GM23338 (cell line): ENCODE data around the gene NBAS. TPM values are rescaled to one million over a fixed set of nuclear protein-coding genes. Genes with fewer than 3 reads are reported as not detected.

Experiments
- ATAC-seq: fragments of 200-7000 bp; cut with Tn5 transposase; 3 replicates; pipeline ENCODE4 v1.9.1; 2020
- DNase-seq: peaks from one replicate; pipeline ENCODE4 v3.0.0-alpha.2; 2015; ENCODE audit warnings: low spot score
- H2AFZ ChIP-seq: fragments of 200-600 bp; sonication (generic); 2 replicates; pipeline ENCODE4 v1.8.0; 2016; ENCODE audit warnings: antibody characterized with exemption, mild to moderate bottlenecking, moderate library complexity
- H3F3A ChIP-seq: fragments of 200-600 bp; sonication (generic); replicated peaks from 2 replicates; pipeline ENCODE4 v1.8.0; 2017; ENCODE audit warnings: antibody characterized with exemption, mixed run types, low read depth
- H3K27ac ChIP-seq: fragments of 200-600 bp; sonication (generic); 2 replicates; pipeline ENCODE4 v1.6.1; 2016; ENCODE audit warnings: low read depth
- H3K27me3 ChIP-seq: fragments of 200-600 bp; sonication (generic); 2 replicates; pipeline ENCODE4 v1.8.0; 2016; ENCODE audit warnings: mild to moderate bottlenecking, mixed run types, moderate library complexity; ENCODE audit not compliant: insufficient read depth
- H3K36me3 ChIP-seq: fragments of 200-600 bp; sonication (generic); 2 replicates; pipeline ENCODE4 v1.8.0; 2016; ENCODE audit warnings: mild to moderate bottlenecking; ENCODE audit not compliant: insufficient read depth
- H3K4me1 ChIP-seq: fragments of 200-600 bp; sonication (generic); 2 replicates; pipeline ENCODE4 v1.8.0; 2016; ENCODE audit warnings: mild to moderate bottlenecking, moderate library complexity; ENCODE audit not compliant: insufficient read depth
- H3K4me2 ChIP-seq: fragments of 200-600 bp; sonication (generic); 2 replicates; pipeline ENCODE4 v1.7.1; 2017; ENCODE audit warnings: mixed run types
- H3K4me3 ChIP-seq: fragments of 200-600 bp; sonication (generic); 2 replicates; pipeline ENCODE4 v1.6.1; 2016; ENCODE audit warnings: mixed run types
- H3K79me2 ChIP-seq: fragments of 200-600 bp; sonication (generic); replicated peaks from 2 replicates; pipeline ENCODE4 v1.8.0; 2017; ENCODE audit warnings: mild to moderate bottlenecking; ENCODE audit not compliant: insufficient read depth
- H3K9me2 ChIP-seq: fragments of 200-600 bp; sonication (generic); 2 replicates; pipeline ENCODE4 v1.8.0; 2017; ENCODE audit not compliant: insufficient read depth
- H4K20me1 ChIP-seq: fragments of 200-600 bp; sonication (generic); replicated peaks from 2 replicates; pipeline ENCODE4 v1.8.0; 2017; ENCODE audit warnings: mild to moderate bottlenecking; ENCODE audit not compliant: insufficient read depth
- H3K27ac Mint-ChIP-seq: 2 replicates; pipeline ENCODE4 v1.8.0; 2020; ENCODE audit warnings: inconsistent platforms, mild to moderate bottlenecking, moderate library complexity, mixed read lengths
- H3K27me3 Mint-ChIP-seq: 3 replicates; pipeline ENCODE4 v1.8.0; 2022; ENCODE audit warnings: low read depth, mild to moderate bottlenecking, moderate library complexity, mixed read lengths, inconsistent platforms; ENCODE audit not compliant: insufficient read depth, poor library complexity
- H3K36me3 Mint-ChIP-seq: 3 replicates; pipeline ENCODE4 v1.8.0; 2021; ENCODE audit warnings: low read depth, mild to moderate bottlenecking, inconsistent platforms, moderate library complexity, mixed read lengths
- H3K4me1 Mint-ChIP-seq: 3 replicates; pipeline ENCODE4 v1.8.0; 2020; ENCODE audit warnings: mild to moderate bottlenecking, inconsistent platforms, mixed read lengths
- H3K4me3 Mint-ChIP-seq: 3 replicates; pipeline ENCODE4 v1.8.0; 2021; ENCODE audit warnings: moderate library complexity, mild to moderate bottlenecking, inconsistent platforms, mixed read lengths
- H3K9me3 Mint-ChIP-seq: 3 replicates; pipeline ENCODE4 v1.8.0; 2020; ENCODE audit warnings: moderate library complexity, mild to moderate bottlenecking, inconsistent platforms, mixed read lengths
- CTCF ChIP-seq, 2 experiments: fragments of 200-600 bp in 1 of 2; sonication (generic) in 1 of 2; conservative IDR thresholded peaks; 2 replicates each; pipeline versions ENCODE4 v1.5.1 to v1.6.1; 2016 to 2017; ENCODE audit warnings: antibody characterized with exemption in 2 of 2, low read depth in 2 of 2, mild to moderate bottlenecking in 2 of 2, moderate library complexity in 1 of 2
- EZH2 ChIP-seq: fragments of 200-600 bp; sonication (generic); IDR thresholded peaks from one replicate; pipeline ENCODE4 v1.8.0; 2017; ENCODE audit warnings: antibody characterized with exemption, mild to moderate bottlenecking, low read depth; ENCODE audit not compliant: unreplicated experiment
- JUNB ChIP-seq: IDR thresholded peaks from one replicate; pipeline ENCODE4 v1.6.1; 2016; ENCODE audit warnings: antibody characterized with exemption; ENCODE audit not compliant: unreplicated experiment
- POLR2AphosphoS5 ChIP-seq: IDR thresholded peaks from 2 replicates; pipeline ENCODE4 v1.6.1; 2016; ENCODE audit warnings: antibody characterized with exemption, low read depth
- STAT1 ChIP-seq: IDR thresholded peaks from one replicate; pipeline ENCODE4 v1.6.1; 2016; ENCODE audit warnings: antibody characterized with exemption; ENCODE audit not compliant: unreplicated experiment
- ZNF331 ChIP-seq: fragments of 250-450 bp; sonication (Bioruptor Pico); IDR thresholded peaks from 2 replicates; pipeline ENCODE4 v1.5.0; 2020; ENCODE audit warnings: low read depth, mild to moderate bottlenecking, moderate library complexity
- polyA plus RNA-seq: library from polyadenylated mRNA; unstranded; fragments of >200 nt; fragmentation: Nextera tagmentation; extraction: Ambion mirVana; gene quantifications from 2 replicates; pipeline ENCODE4 v1.2.1, GENCODE V29; 2016
- total RNA-seq: library from RNA; depleted of rRNA; stranded (reverse); fragments of >200 nt; shearing (Covaris generic); gene quantifications from 2 replicates; pipeline ENCODE4 v1.2.3, GENCODE V29; 2014
- TF ChIP-seq, protein P1 (sequence below): IDR thresholded peaks from 2 replicates; pipeline ENCODE4 v1.6.1; 2016; ENCODE audit warnings: antibody characterized with exemption
- TF ChIP-seq, protein P2 (sequence below): fragments of 250-450 bp; sonication (Bioruptor Pico); IDR thresholded peaks from 2 replicates; pipeline ENCODE4 v1.5.0; 2020; ENCODE audit warnings: mild to moderate bottlenecking, moderate library complexity

The NBAS gene
- total and polyA plus RNA-seq, 2 experiments from 2014 or later, result 24.8 to 38.9 TPM

DNA sequence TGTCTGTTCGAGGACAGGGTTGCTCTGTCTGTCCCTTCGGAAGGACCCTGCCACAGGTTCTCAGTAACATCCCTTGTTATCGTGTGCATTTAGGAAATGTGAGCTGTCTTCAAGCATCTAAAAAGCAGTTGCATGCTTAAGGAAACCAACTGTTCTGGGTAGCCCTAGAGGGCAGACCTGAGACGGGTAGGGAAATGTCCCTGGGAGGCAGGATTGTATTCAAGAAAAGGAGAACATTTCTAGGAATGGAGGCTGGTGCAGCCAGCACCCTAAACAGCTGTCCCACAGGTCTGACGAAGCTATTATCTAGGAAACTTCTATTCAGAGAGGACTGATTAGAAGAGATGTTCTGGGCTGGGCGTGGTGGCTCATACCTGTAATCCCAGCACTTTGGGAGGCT, 414.2 kb downstream of the NBAS start:
- H3K9me2 ChIP-seq, result no peaks in the 10 kb centered on the region
- H3K79me2 ChIP-seq, result no peaks in the 10 kb centered on the region
- H3K27me3 ChIP-seq, result no peaks in the 10 kb centered on the region
- ATAC-seq, result 0 out of 3 replicates have a peak, but pooled peaks have one; percentile 25
- no peak overlapping the region for H3K4me2 ChIP-seq
- H3K4me3 ChIP-seq, result no peak overlapping the region
- H3K4me3 Mint-ChIP-seq, result no peak overlapping the region
- H3K27me3 Mint-ChIP-seq, result peaks cover 2% of the 10 kb centered on the region
- H3K4me1 Mint-ChIP-seq, result peaks cover 10% of the 10 kb centered on the region
- TF ChIP-seq, protein P1, sequence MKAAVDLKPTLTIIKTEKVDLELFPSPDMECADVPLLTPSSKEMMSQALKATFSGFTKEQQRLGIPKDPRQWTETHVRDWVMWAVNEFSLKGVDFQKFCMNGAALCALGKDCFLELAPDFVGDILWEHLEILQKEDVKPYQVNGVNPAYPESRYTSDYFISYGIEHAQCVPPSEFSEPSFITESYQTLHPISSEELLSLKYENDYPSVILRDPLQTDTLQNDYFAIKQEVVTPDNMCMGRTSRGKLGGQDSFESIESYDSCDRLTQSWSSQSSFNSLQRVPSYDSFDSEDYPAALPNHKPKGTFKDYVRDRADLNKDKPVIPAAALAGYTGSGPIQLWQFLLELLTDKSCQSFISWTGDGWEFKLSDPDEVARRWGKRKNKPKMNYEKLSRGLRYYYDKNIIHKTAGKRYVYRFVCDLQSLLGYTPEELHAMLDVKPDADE, result no peak
- TF ChIP-seq CTCF (conservative IDR thresholded peaks at IDR 0.05; ENCODE audit: low read depth in 2 of 2) (peak in 1 of 2 experiments; percentile 46; a peak in 2 of 4 replicates), POLR2AphosphoS5 (no peak)
- H3K36me3 Mint-ChIP-seq, result no peaks in the 10 kb centered on the region
- H2AFZ ChIP-seq, result no peak overlapping the region
- DNase-seq, result no peak
- H4K20me1 ChIP-seq, result no peaks in the 10 kb centered on the region
- H3K4me1 ChIP-seq, result no peaks in the 10 kb centered on the region; the same call in 1 of the 2 replicates
- no peaks in the 10 kb centered on the region for H3F3A ChIP-seq
- H3K27ac Mint-ChIP-seq, result no peak overlapping the region
- H3K27ac ChIP-seq, result no peak overlapping the region
- H3K9me3 Mint-ChIP-seq, result no peaks in the 10 kb centered on the region
- H3K36me3 ChIP-seq, result no peaks in the 10 kb centered on the region

DNA sequence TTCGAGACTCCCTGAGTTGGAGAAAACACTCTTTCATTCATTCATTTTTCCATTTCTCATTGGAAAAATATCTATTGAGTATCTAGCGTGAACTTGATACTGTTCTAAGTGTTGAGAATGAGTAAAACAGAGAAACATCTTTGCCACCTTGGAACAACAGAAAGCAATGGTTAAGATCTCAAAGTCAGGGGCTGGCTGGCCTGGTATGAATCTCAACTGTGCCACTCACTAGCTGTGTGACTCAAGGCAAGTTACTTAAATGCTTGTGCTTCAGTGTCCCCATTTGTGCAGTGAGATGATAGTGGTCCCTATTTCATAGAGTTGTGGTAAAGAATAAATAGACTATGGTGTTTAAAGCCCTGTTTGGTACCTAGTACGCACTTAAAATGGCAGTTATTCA, 415.2 kb downstream of the NBAS start:
- H3K27ac Mint-ChIP-seq, result no peak overlapping the region
- no peaks in the 10 kb centered on the region for H3K79me2 ChIP-seq
- TF ChIP-seq JUNB, result no peak
- TF ChIP-seq ZNF331 (CRISPR knock-in tag), result no peak
- TF ChIP-seq STAT1, result no peak
- TF ChIP-seq, protein P2, sequence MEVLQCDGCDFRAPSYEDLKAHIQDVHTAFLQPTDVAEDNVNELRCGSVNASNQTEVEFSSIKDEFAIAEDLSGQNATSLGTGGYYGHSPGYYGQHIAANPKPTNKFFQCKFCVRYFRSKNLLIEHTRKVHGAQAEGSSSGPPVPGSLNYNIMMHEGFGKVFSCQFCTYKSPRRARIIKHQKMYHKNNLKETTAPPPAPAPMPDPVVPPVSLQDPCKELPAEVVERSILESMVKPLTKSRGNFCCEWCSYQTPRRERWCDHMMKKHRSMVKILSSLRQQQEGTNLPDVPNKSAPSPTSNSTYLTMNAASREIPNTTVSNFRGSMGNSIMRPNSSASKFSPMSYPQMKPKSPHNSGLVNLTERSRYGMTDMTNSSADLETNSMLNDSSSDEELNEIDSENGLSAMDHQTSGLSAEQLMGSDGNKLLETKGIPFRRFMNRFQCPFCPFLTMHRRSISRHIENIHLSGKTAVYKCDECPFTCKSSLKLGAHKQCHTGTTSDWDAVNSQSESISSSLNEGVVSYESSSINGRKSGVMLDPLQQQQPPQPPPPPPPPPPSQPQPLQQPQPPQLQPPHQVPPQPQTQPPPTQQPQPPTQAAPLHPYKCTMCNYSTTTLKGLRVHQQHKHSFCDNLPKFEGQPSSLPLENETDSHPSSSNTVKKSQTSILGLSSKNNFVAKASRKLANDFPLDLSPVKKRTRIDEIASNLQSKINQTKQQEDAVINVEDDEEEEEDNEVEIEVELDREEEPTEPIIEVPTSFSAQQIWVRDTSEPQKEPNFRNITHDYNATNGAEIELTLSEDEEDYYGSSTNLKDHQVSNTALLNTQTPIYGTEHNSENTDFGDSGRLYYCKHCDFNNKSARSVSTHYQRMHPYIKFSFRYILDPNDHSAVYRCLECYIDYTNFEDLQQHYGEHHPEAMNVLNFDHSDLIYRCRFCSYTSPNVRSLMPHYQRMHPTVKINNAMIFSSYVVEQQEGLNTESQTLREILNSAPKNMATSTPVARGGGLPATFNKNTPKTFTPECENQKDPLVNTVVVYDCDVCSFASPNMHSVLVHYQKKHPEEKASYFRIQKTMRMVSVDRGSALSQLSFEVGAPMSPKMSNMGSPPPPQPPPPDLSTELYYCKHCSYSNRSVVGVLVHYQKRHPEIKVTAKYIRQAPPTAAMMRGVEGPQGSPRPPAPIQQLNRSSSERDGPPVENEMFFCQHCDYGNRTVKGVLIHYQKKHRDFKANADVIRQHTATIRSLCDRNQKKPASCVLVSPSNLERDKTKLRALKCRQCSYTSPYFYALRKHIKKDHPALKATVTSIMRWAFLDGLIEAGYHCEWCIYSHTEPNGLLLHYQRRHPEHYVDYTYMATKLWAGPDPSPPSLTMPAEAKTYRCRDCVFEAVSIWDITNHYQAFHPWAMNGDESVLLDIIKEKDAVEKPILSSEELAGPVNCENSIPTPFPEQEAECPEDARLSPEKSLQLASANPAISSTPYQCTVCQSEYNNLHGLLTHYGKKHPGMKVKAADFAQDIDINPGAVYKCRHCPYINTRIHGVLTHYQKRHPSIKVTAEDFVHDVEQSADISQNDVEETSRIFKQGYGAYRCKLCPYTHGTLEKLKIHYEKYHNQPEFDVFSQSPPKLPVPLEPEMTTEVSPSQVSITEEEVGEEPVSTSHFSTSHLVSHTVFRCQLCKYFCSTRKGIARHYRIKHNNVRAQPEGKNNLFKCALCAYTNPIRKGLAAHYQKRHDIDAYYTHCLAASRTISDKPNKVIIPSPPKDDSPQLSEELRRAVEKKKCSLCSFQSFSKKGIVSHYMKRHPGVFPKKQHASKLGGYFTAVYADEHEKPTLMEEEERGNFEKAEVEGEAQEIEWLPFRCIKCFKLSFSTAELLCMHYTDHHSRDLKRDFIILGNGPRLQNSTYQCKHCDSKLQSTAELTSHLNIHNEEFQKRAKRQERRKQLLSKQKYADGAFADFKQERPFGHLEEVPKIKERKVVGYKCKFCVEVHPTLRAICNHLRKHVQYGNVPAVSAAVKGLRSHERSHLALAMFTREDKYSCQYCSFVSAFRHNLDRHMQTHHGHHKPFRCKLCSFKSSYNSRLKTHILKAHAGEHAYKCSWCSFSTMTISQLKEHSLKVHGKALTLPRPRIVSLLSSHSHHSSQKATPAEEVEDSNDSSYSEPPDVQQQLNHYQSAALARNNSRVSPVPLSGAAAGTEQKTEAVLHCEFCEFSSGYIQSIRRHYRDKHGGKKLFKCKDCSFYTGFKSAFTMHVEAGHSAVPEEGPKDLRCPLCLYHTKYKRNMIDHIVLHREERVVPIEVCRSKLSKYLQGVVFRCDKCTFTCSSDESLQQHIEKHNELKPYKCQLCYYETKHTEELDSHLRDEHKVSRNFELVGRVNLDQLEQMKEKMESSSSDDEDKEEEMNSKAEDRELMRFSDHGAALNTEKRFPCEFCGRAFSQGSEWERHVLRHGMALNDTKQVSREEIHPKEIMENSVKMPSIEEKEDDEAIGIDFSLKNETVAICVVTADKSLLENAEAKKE (CRISPR knock-in tag), result no peak
- TF ChIP-seq POLR2AphosphoS5, result no peak
- no peak for TF ChIP-seq EZH2
- TF ChIP-seq CTCF (conservative IDR thresholded peaks at IDR 0.05; ENCODE audit: low read depth in 2 of 2), result no peak

More for the DNA sequence above, 415.2 kb downstream of the NBAS start:
- Mint-ChIP-seq H3K36me3 (no peaks in the 10 kb centered on the region), H3K4me3 (no peak overlapping the region), H3K27me3 (peaks cover 2% of the 10 kb centered on the region), H3K9me3 (no peaks in the 10 kb centered on the region), H3K4me1 (peaks cover 13% of the 10 kb centered on the region)
- Histone ChIP-seq H3K4me3 (no peak overlapping the region), H3K9me2 (no peaks in the 10 kb centered on the region), H4K20me1 (no peaks in the 10 kb centered on the region), H3K4me2 (no peak overlapping the region), H3K36me3 (no peaks in the 10 kb centered on the region), H3K27ac (no peak overlapping the region), H2AFZ (no peak overlapping the region), H3K4me1 (no peaks in the 10 kb centered on the region; the same call in 1 of the 2 replicates), H3F3A (no peaks in the 10 kb centered on the region), H3K27me3 (no peaks in the 10 kb centered on the region)
- DNase-seq, result no peak
- ATAC-seq, result no peak
